Glomerular visceral epithelial cell (primary cell): ENCODE data around the gene NOL8.
A peak's percentile ranks its signal among the peaks of the same experiment; 100 is the strongest.

Experiments
- DNase-seq: peaks from one replicate; pipeline ENCODE4 v3.0.0-alpha.2; 2016; ENCODE audit errors: extremely low spot score

Gene NOL8

DNA sequence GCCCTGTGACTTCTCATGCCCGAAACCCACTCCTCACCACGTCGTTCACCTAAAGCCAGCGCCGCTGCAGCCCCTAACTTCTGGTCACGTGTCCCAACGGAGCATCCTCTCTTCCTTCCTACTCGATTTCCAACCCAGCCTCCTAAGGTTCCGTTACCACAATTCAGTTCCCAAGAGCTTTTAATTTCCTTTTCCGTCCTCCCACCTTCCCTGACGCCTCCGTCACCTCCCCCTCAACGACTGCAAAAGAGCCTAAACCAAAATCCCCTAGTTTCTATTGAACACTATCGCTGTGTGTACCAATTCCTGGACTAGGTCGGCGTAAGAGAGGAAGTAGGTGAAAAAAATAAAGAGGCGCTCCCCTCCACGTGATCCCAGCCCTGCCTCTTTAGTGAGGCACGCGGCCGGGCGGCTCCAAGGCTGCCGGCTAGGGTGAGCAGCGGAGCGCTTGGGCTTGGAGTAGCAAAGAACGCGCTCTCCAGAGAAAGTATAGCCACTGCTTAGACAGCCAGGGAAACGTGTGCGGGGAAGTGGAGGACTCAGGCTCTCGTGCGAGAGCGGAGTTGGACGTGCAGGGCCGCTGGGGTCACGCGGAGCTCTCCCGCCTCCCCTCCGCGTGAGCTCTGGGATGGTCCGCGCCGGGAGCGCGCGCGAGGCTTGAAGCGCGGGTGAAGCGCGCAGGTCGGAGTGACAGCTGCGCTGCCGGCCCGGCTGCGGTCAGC, at the start of gene NOL8, which contains the start of gene CENPP:
Gene NOL8 (minus strand): TSS at position 82 of the 722 bp plus-strand sequence. CDS start 1,189 bp downstream, outside the sequence.
Gene CENPP (plus strand): TSS at position 685 of the 722 bp plus-strand sequence.
- DNase-seq = peak; percentile 85

DNA sequence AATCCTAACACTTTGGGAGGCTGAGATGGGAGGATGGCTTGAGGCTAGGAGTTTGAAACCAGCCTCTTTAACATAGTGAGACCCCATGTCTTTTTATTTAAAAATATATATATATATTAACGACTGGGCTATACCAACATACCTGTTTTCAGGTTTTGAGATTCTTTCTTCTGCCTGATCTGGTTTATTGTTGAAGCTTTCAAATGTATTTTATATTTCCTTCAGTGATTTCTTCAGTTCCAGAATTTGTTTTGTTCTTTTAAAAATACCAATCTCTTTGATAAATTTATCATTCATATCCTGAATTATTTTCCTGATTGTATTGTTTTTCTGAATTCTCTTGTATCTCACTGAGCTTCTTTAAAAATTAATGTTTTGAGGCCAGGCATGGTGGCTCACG, 48.0 kb upstream of the NOL8 start:
- DNase-seq = no peak

DNA sequence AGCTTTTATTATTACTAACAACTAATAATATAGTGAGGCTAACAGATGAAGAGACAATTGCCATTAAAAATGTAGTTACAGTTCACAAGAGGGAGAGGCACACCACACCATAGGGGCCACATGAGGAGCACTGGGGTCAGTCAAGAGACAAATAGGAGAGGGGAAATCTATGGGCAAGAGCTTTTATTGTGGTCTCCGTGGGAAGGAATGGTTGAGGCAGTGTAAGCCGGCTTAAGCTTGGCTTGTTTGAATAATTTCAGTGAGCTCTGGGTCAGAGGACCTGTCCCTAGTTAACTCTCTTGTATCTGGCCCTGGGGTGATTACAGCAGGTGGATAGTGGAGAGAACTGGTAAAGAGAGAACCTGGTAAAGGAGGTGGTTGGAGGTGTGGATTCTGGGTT, 43.9 kb upstream of the NOL8 start:
- no peak for DNase-seq

- no peak for DNase-seq
Measured at GRCh38 chr9:92360083-92360482, 34.9 kb upstream of the NOL8 start.

DNA sequence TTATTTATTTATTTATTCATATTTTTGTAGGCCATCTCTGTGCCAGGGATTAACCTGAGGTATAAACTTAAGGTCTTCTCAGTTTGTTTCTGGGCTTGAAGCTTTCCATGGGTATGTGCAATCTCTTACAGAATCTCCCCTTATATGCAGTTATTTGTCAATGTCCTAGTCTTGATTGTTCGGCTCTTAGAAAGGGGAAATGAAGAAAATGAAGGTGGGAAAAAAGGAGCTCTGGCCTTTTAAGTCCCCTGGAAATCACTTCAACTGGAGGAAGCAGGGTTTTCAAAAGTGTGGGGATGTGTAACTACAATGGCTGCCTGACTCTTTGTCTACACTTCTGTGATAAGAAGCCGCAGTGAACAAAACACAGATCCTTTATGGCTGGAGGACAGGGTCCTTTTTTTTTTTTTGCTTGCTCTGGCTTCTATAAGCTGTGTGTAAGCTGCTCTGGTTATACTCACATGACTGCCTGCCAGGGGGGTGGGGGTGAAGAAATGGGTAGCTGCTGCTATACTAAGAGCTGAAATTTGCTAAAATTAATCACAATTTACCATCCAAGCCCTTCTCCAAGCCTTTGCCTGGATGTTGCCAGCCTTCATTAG, 34.3 kb upstream of the NOL8 start:
- no peak for DNase-seq

- DNase-seq = no peak
Measured at GRCh38 chr9:92353051-92353450, 27.9 kb upstream of the NOL8 start.

GRCh38 chr9:92350740-92351133, 25.6 kb upstream of the NOL8 start:
- no peak for DNase-seq

DNA sequence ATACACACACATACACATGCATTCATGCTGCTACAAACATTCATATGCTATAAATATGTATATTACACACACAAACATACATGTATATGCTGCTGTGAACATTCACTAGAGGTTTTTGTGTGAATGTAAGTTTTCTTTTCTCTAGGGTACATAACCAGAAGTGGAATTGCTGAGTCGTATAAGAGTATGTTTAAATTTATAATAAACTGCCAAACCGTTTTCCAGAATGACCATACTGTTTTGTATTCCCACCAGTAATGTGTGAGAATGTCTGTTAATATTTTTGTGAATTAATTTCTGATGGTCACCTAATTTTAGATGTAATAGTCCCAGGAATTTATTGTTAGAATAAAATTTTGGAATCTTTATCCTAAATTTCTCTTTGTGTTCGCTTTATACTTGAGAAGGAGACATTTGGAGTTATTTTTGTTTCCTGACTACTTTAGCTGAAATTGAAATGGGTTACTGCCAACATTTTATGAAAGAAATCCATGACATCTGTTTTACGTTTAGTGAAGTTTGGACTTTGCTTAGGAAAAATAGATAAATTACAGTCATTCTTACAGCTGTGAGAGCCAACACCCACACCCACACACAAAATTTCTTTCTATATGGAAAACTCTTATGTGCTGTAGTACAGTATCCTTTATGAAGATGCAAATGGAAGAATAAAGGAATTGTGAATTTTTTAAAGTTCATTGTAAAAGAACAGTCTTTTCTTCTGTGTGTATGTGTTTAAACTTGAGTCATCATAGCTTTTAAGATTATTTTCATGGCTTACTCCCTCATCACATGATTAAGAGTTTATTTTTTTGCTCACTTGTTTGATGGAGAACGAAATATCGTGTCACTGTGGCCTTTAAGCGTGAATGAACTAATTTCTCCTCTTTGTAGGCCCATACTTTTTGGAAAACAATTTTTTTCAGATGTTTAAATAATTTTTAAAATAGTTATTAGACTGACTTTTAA, 24.9 kb upstream of the NOL8 start:
- DNase-seq = no peak

DNA sequence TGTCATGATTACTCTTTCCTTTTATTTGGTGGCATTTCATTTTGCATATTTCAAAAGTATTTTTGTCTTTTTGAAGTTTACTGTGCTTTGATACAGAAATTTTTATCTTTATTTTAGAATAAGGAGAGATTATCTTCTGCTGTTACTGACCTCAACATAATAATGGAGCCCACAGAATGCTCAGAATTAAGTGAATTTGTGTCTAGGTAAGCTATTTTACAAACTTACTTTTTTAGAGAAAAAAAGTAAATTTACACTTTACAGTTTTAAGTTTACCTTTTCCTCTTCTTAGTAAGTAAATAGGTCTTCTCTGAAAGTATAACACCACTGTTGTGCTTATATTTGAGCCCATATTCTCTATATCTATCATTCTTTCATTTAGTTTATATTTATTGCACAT, 20.4 kb upstream of the NOL8 start:
- no peak for DNase-seq

GRCh38 chr9:92342825-92343488, 17.8 kb upstream of the NOL8 start:
- no peak for DNase-seq

- no peak for DNase-seq
Measured at GRCh38 chr9:92341578-92341977, 16.4 kb upstream of the NOL8 start.

DNA sequence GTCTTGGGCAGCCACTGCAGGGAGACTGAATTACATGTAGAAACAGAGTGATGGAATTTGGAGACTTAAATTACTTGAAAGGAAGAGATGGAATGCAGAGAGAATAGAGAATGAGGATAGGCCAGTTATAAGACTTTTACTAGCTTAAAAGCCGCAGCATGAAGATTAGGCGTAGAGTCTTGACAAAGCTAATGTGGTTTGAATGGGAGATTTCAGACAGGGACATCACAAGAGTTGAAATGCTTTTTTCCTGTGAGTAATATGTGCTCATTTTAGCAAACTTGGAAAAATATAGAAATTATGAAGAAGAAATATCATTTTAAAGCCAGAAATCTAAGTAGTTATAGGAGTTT, 8.1 kb upstream of the NOL8 start:
- DNase-seq = no peak

DNA sequence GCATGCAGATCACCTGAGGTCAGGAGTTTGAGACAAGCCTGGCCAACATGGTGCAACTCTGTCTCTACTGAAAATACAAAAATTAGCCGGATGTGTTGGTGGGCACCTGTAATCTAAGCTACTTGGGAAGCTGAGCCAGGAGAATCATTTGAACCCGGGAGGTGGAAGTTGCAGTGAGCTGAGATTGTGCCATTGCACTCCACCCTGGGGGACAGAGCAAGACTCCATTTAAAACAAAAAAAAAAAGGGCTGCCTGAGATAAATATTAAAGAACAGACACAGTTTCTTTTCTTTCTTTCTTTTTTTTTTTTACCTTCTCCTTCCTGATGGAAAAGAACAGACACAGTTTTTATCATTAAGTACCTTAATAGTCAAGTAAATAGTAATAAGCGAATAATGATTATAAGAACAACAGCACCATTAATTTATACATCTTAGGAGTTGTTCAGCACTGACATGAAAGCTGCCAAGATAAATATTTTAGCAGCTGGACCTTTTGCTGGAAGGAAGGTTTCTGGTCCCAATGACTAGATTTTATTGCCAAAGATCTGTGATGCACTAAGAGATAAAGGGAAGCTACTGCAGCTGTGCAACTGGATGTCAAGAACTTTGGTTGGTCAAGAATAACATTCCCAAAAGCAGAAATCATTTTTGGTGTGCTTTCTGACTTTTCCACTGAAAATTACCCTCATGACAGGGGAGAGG, 7.6 kb upstream of the NOL8 start:
- DNase-seq = no peak

GRCh38 chr9:92328225-92328624, 3.1 kb upstream of the NOL8 start:
- peak; percentile 31 for DNase-seq

- DNase-seq = no peak
Measured at GRCh38 chr9:92327283-92327850, 2.2 kb upstream of the NOL8 start.

DNA sequence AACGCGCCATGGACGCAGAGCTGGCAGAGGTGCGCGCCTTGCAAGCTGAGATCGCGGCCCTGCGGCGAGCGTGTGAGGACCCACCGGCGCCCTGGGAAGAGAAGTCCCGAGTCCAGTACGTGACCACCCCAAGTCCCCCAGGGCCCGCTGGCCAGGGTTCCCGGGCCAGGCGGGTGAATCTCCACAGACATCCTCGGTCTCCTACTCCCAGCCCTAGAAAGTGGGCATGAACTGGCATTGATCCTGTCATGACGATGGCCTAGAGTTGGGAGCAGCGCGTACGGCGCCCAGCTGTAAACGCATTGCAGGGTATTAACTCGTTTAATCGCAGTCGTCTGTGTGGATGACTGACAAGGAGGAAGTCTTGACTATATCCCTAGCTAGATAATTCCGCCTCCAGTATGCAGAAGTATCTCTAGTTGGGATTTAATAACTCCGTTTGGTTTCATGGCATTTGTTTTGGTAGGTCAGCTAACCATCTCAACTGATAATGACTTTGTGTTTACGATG, 896 bp upstream of the NOL8 start:
- DNase-seq = peak; percentile 26

- DNase-seq = no peak
Measured at GRCh38 chr9:92324889-92325268, 271 bp downstream of the NOL8 start.

GRCh38 chr9:92324431-92324830, 719 bp downstream of the NOL8 start:
- no peak for DNase-seq

DNA sequence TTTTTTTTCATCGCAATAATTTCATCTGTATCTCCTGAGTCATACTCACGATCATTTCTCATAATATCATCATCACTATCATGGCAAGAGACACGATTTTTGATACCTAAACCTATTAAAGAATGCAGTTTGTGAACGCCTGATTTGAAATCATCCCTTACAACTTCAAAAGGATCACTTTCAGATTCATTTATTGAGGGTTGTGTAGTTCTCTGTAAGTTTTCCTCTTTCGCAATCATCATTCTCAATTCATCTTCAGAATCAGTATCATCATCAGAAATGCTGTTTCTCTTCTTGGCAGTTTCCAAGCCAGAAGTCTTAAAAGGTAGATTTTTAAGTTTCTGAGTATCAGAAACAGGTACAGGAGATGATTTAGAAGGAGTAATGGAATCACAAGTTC, 9.7 kb downstream of the NOL8 start:
- no peak for DNase-seq

DNA sequence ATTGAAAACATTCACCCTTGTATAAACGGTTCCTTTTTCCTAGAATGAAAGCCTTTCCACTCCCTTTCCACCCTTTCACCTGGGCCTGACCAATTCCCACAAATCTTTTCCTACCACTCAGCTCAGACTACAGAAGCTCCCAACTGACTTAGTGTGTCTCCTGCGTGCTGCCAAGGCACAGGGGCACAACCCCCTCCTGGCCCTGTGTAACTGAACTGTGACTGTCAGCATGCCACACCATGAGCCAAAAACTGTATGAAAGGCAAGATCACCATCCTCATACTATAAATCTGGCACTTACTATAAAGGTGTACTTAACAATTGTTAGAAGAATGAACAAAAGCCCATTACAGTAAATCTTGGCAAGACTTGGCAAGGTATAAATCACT, 11.5 kb downstream of the NOL8 start:
- no peak for DNase-seq
